Spleen (tissue), 11 donors: ENCODE results near the gene LUC7L3. TPM values are rescaled to one million over a fixed set of nuclear protein-coding genes. Genes with fewer than 3 reads are reported as not detected.

Source experiments
- DNase-seq: peaks from one replicate; pipeline ENCODE4 v3.0.0-alpha.2; 2020
- H3K27ac ChIP-seq, 8 donors: fragments of 200-600 bp; sonication (generic) in 7 of 8; 1 replicate in 4 of 8; 2 replicates in 4 of 8; pipeline versions ENCODE4 v1.5.0 to v1.8.0; 2016 to 2021; ENCODE audit warnings: inconsistent platforms in 4 of 8, mild to moderate bottlenecking in 4 of 8, moderate library complexity in 1 of 8
- H3K27me3 ChIP-seq, 7 donors: fragments of 200-600 bp; sonication (generic) in 6 of 7; replicated peaks in 1 of 7; 1 replicate in 4 of 7; 2 replicates in 3 of 7; pipeline versions ENCODE4 v1.5.0 to v1.8.0; 2016 to 2021; ENCODE audit warnings: inconsistent platforms in 3 of 7, mild to moderate bottlenecking in 1 of 7
- H3K36me3 ChIP-seq, 6 donors: fragments of 200-600 bp; sonication (generic) in 5 of 6; 1 replicate in 4 of 6; 2 replicates in 2 of 6; pipeline versions ENCODE4 v1.5.0 to v1.8.0; 2016 to 2021; ENCODE audit warnings: inconsistent platforms in 2 of 6
- H3K4me1 ChIP-seq, 6 donors: fragments of 200-600 bp; sonication (generic) in 5 of 6; 1 replicate in 3 of 6; 2 replicates in 3 of 6; pipeline versions ENCODE4 v1.5.0 to v1.8.0; 2016 to 2021; ENCODE audit warnings: inconsistent platforms in 3 of 6
- H3K4me3 ChIP-seq, 8 donors: fragments of 200-600 bp; sonication (generic) in 7 of 8; 1 replicate in 4 of 8; 2 replicates in 4 of 8; pipeline versions ENCODE4 v1.5.0 to v1.8.0; 2016 to 2021; ENCODE audit warnings: inconsistent platforms in 4 of 8, mild to moderate bottlenecking in 4 of 8, moderate library complexity in 2 of 8
- H3K9me3 ChIP-seq, 8 donors: fragments of 200-600 bp; sonication (generic) in 7 of 8; 1 replicate in 4 of 8; 2 replicates in 4 of 8; pipeline versions ENCODE4 v1.5.0 to v1.8.0; 2016 to 2021; ENCODE audit warnings: inconsistent platforms in 4 of 8
- CTCF ChIP-seq, 11 experiments: fragments of 200-600 bp in 7 of 11; fragments of 450-650 bp in 4 of 11; sonication (generic) in 4 of 11; IDR thresholded peaks in 8 of 11; conservative IDR thresholded peaks in 3 of 11; 1 replicate in 7 of 11; 2 replicates in 4 of 11; pipeline versions ENCODE4 v1.4.0 to v1.8.0; 2016 to 2021; ENCODE audit warnings: antibody characterized with exemption in 11 of 11, inconsistent platforms in 4 of 11, mild to moderate bottlenecking in 1 of 11
- POLR2A ChIP-seq, 3 donors: fragments of 450-650 bp; IDR thresholded peaks; one replicate each; pipeline ENCODE4 v1.5.1; 2017; ENCODE audit warnings: antibody characterized with exemption in 3 of 3, mild to moderate bottlenecking in 1 of 3
- POLR2AphosphoS5 ChIP-seq, 3 donors: sonication (generic); formaldehyde crosslinking; IDR thresholded peaks; one replicate each; pipeline ENCODE4 v1.5.1; 2017; ENCODE audit warnings: antibody characterized with exemption in 3 of 3
- WGBS, 5 donors: extraction: QIAGEN DNeasy Blood & Tissue Kit in 3 of 5; methylation state at CpG; one replicate each; pipeline versions ENCODE4 v1.1.5 to v1.1.7; 2013 to 2018; 5-methylcytosine and 5-hydroxymethylcytosine counted together
- intact Hi-C: fragments of 100-400 bp; cut with DNase I; formaldehyde crosslinking; loops from one replicate; pipeline ENCODE4 v1.15.0; 2023; ENCODE audit warnings: low total_unique reads
- polyA plus RNA-seq, 3 donors: library from polyadenylated mRNA; stranded (reverse); fragments of 200-250 nt; gene quantifications; one replicate each; pipeline ENCODE4 v1.2.1, GENCODE V29; 2013
- total RNA-seq, 7 donors: library from RNA; depleted of rRNA in 3 of 7; stranded (reverse); fragments of >200 nt in 3 of 7; fragmentation: NEBNext Ultra II Directional in 4 of 7; extraction: Animal tissue kit (Norgen Biotek cat#: 25700) in 4 of 7; gene quantifications; one replicate each; pipeline versions ENCODE4 v1.1.0 to v1.2.1, GENCODE V29; 2016 to 2021
- donor health status: healthy with polysubstance abuse.
- donor health status: DM: no; HTN: no; CAD: no; lungs with moderate emphysema.
- donor health status: DM: no; HTN: no; CAD: no.
- donor health status: Bipolar disorder and iron deficiency.
- donor health status: healthy.
- donor health status: DM: no; HTN: no; CAD: no.
- donor health status: DM: yes; HTN: yes; CAD: no.

Gene LUC7L3
- total and polyA plus RNA-seq, 10 donors = 91.2 to 223 (median 143) TPM

GRCh38 chr17:50728112-50728429 lies 8.7 kb downstream of the LUC7L3 start:
- peaks cover 31 to 100% (median 97%) of the 10 kb centered on the region in 6 donors for H3K4me1 ChIP-seq
- H3K9me3 ChIP-seq = no peaks in the 10 kb centered on the region
- whole genome bisulfite sequencing, 5 donors = 69 to 90% (median 82%) methylated on average over 2 of the region's 2 CpGs
- intact Hi-C loops = no loop called here
- no peak overlapping the region for H3K27ac ChIP-seq
- no peak for DNase-seq
- H3K4me3 ChIP-seq = no peak overlapping the region
- peaks cover 0 to 11% (median 0%) of the 10 kb centered on the region in 6 donors for H3K36me3 ChIP-seq
- H3K27me3 ChIP-seq = no peaks in the 10 kb centered on the region
- TF ChIP-seq POLR2AphosphoS5 (IDR thresholded peaks at IDR 0.05) (no peak), POLR2A (IDR thresholded peaks at IDR 0.05) (no peak), CTCF (IDR thresholded peaks at IDR 0.05 in 8 of 11, conservative IDR thresholded peaks at IDR 0.05 in 3 of 11) (no peak)

- H3K4me1 ChIP-seq = peaks cover 24 to 100% (median 91%) of the 10 kb centered on the region in 6 donors
- no peaks in the 10 kb centered on the region for H3K27me3 ChIP-seq
- DNase-seq = no peak
- TF ChIP-seq POLR2A (IDR thresholded peaks at IDR 0.05) = no peak
- TF ChIP-seq CTCF (IDR thresholded peaks at IDR 0.05 in 8 of 11, conservative IDR thresholded peaks at IDR 0.05 in 3 of 11) = no peak
- no peak for TF ChIP-seq POLR2AphosphoS5 (IDR thresholded peaks at IDR 0.05)
- intact Hi-C loops = no loop called here
- no peak overlapping the region for H3K4me3 ChIP-seq
- no peaks in the 10 kb centered on the region for H3K9me3 ChIP-seq
- 57 to 79% (median 71%) methylated on average over 5 of the region's 5 CpGs for WGBS, 5 donors
- H3K36me3 ChIP-seq = peaks cover 0 to 10% (median 0%) of the 10 kb centered on the region in 6 donors
- no peak overlapping the region for H3K27ac ChIP-seq
Observed at GRCh38 chr17:50728881-50729765, 9.7 kb downstream of the LUC7L3 start.

- Histone ChIP-seq H3K27ac (peak overlapping the region in 5 of 8 donors; percentile 7 to 52 (median 28)), H3K4me1 (peaks cover 11 to 100% (median 86%) of the 10 kb centered on the region in 6 donors), H3K9me3 (no peaks in the 10 kb centered on the region), H3K27me3 (no peaks in the 10 kb centered on the region), H3K4me3 (no peak overlapping the region), H3K36me3 (peaks cover 0 to 6% (median 0%) of the 10 kb centered on the region in 6 donors)
- intact Hi-C loops = no loop called here
- no peak for TF ChIP-seq POLR2A (IDR thresholded peaks at IDR 0.05)
- TF ChIP-seq POLR2AphosphoS5 (IDR thresholded peaks at IDR 0.05) = no peak
- TF ChIP-seq CTCF (IDR thresholded peaks at IDR 0.05 in 8 of 11, conservative IDR thresholded peaks at IDR 0.05 in 3 of 11) = no peak
- no peak for DNase-seq
- WGBS, 5 donors = 68 to 79% (median 76%) methylated on average over 7 of the region's 7 CpGs
Observed at GRCh38 chr17:50731575-50732460, 12.4 kb downstream of the LUC7L3 start.
